ENCODE measurements around the gene ASPDH.
"Not testable (repeated sequence)": the region's sequence is repeated elsewhere in the genome, so short reads cannot be mapped to it uniquely, and the experiment has no call there.

Gene ASPDH

DNA sequence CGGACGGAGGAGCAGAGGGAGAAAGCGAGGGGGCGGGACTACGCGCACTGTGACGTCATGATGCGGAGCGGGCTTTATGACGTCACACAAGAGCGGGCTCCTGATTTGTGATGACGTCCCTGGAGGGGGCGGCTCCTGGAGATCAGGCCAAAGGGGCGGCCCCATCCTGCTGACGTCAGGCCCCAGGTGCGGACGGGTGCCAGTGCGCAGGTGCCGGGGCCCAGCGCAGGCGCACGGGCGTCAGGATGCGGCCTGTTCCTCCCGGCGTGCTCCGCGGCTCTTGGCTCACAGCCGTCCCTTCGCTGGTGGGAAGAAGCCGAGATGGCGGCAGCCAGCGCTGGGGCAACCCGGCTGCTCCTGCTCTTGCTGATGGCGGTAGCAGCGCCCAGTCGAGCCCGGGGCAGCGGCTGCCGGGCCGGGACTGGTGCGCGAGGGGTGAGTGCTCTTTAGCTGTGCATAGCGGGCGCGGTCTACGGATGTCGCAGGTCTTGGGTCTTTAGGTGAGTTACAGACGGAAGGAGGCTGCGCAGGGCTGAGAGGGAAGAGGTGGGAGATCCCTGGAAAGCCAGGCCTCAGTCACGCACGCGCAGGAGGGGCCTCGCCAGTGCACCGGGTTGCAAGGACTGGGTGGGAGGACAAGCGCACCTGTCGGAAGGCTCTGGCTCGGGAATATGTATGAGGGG, 37.3 kb downstream of the ASPDH start, which contains the start of the genes EMC10 and GARIN5A:
TSS of gene EMC10 (plus strand) at position 284 of the 683 bp plus-strand sequence. CDS start at position 322, 38 bp downstream.
TSS of gene GARIN5A (minus strand) at position 625 of the 683 bp plus-strand sequence. CDS start at position 165, 460 bp downstream.
- peak; percentile 96 for DNase-seq

DNA sequence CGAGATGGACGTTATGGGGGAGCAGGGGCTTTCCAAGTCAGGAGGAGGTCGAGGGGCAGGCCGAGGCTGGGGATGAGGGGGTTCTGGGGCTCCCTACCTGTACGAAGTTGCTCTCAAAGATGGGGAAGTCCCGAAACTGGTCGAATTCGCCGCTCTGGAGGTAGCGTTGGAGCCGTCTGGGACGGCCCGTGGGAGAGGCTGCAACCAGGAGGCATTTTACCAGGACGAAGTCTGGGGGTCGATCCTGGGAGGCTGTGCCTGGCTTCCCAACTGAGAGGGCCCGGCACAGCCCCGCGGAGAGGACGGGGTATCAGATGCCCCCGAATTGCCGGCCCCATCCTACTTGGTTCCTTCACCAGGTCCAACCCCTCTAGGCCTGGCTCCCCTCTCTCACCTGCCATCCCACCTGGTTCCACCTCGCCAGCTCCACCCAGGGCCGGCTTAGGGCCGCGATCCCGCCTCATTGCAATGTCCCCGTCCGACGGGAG, 37.9 kb downstream of the ASPDH start:
- no peak for DNase-seq

DNA sequence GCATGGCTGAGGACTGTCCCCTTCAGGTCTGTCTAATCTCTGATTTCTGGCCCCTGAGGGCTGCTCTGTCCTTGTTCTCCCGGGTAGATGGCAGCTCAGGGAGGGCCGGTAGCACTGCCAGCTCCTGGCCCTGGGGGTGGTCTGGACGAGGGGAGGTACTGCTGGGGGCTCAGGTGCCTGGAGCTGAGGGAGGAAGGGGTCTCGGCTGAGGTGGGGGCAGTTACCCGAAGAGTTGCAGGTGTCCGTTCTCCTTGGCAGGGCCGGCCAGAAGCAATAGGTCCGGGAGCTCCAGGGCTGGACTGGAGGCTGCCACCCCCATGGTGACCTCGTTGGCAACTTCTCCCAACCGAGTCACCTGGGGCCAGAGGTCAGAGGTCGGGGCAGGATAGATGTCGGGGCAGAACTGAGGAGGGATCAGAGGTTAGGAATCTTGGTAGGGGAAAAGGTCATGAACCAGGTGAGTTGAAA, 38.6 kb downstream of the ASPDH start:
- no peak for DNase-seq

DNA sequence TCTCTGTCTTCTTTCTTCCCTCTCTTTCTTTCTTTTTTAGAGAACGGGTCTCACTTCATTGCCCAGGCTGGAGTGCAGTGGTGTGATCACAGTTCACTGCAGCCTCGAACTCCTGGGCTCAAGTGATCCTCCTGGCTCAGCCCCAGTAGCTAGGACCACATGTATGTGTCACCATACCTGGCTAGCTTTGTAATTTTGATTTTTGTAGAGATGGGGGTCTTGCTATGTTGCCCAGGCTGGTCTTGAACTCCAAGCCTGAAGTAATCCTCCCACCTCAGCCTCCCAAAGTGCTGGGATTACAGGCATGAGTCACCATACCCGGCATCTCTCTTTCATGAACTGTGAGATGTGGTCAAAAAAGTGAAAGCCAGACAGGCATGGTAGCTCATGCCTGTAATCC, 40.4 kb downstream of the ASPDH start:
- DNase-seq, result not testable (repeated sequence)

DNA sequence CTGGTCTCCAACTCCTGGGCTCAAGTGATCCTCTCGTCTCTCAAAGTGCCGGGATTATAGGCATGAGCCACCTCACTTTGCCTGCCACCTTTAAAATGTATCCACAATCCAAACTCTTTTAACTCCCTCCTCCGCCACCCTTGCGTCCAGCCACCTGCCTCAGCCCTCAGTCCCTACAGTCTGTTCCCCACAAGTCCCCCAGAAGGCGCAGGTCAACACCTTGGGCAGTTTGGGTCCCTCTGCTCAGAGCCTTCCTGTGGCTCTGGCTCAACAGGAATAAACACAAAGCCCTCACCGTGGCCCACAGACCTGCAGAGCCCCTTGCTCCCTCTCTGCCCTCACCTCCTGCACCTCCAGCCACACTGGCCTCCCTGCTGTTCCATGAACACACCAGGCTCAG, 44.9 kb downstream of the ASPDH start:
- no peak for DNase-seq

DNA sequence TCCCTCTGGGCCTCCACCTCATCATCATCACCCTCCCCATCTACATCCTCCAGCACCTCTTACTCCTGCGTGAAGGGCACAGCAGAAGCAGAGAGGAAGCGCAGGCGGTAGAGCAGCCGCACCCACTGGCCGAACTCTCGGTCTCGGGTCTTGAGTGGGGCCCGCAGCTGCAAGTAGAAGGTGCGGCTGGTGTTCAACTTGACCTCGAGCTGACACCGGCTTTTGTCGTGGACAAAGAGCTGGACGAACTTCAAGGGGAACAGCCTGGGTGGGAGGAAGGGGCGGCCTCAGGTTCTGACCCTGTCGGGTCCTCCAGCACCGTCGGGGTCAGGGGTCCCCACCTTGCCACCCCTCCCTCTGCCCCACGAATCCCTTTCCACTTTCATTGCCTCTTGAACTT, 46.1 kb downstream of the ASPDH start:
- DNase-seq, result no peak

DNA sequence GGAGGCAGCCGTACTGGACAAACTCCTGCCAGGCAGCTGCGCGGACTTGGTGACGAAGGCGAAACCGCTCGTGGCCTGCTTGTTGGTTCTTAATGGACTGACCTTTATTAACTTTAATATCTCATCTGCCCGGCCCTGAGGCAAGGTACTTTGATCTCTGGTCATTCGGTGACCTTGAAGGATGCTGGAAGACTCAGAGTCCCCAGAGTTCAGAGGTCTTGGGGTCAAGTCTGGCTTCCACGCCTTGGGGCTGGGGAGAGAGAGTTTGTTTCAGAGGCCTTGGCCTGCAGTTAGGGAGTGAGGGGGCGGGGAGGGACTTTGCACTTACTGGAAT, 47.0 kb downstream of the ASPDH start:
- DNase-seq, result no peak

DNA sequence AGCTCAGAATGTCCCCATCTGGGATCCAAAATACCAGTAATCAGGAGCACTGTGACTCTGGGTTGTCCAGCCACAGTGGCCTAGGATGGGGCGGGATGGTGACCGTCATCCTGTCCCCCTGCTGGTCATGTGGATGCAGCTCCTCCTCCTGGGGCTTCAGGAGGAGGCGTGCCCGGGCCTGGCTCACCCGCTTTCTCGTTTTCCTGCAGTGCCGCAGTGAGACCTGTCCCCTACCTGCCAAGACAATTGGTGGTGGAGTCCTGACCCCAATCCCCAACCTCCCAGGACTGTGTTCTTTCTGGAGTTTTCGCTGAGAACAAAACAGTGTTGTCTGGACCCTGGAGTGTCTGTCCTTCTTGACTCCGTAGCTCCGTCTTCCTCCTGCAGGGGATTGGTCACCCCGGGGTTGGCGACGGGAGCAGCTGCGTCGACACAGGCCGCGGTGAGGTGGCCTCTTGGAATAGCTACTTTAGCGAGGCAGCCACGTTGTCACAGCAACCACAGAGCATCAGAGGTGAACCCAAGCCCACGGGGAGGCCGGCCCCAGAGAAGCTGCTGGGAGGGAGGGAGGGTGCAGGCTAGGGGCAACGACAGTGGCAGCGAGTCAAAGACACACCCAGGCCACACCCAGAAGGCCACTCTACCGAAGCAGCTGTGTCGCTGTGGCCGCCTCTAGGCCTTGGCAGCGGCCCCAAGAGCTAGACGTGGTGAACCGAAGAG, 47.6 kb downstream of the ASPDH start:
- no peak for DNase-seq

DNA sequence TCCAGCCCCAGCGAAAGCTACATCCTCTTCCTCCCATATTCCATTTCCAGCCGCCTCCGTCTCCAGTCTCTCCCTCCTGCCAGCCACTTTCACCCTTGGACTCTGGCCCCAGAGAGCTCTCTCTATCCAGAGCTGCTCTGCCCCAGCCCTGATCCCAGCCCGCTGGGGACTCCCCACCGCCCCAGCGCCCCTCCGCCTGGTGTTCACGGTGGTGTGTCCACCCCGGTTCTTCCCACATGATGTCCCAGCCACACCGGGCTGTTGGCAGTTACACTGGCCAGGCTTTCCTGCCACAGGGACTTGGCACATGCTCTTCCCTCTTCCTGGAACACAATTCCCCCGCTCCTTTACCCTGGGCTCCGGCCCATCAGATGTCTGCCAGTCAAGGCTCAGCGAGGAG, 48.7 kb downstream of the ASPDH start:
- no peak for DNase-seq

DNA sequence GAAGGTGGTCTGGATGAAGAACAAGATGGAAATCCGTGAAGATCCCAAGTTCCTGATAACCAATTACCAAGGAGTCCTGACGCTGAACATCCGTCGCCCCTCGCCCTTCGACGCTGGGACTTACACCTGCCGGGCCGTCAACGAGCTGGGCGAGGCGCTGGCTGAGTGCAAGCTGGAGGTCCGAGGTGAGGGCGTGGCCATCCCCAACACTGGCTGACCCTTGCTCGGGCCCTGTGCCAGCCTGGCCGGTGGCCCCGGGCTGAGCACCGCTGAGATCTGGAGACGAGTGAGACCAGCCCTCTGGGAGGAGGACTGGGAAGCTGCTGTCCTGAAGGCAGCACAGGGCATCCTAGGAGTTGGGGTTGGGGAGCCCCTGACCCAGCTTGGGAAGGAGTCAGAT, 49.4 kb downstream of the ASPDH start:
- no peak for DNase-seq

DNA sequence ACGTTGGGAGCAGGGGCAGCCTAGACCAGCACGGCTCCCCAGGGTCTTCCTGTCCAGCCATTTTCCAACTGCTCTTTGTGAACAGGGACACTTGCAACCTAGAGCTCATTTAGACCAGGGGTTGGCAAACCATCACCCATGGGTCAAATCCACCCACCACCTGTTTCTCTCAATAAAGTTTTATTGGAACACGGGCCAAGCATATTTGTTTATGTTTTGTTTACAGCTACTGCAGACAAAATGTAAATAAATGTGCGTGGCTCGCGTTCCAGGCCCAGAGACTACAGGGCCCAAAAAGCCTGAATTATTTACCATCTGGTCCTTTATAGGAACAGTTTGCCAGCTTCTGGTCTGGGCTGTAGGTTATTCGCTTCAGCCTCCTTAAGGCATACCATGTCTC, 50.7 kb downstream of the ASPDH start:
- no peak for DNase-seq

All from stimulated activated CD4-positive, alpha-beta T cell treated with anti-CD3 and anti-CD28 coated beads, Interleukin-15, amount 100 ng/mL, for 24 hours (primary cell).